HepG2 (cell line): ENCODE results near the gene BTBD6. TPM values are rescaled to one million over a fixed set of nuclear protein-coding genes. Genes with fewer than 3 reads are reported as not detected.

Experiments used
- IKZF4 ChIP-seq: sonication (generic); formaldehyde crosslinking; IDR thresholded peaks from 2 replicates; pipeline ENCODE4 v1.5.1; 2020; ENCODE audit warnings: borderline replicate concordance, mild to moderate bottlenecking, low read depth, missing genetic modification reagents; ENCODE audit errors: not compliant biosample characterization
- MAFF ChIP-seq: IDR thresholded peaks from 2 replicates; pipeline ENCODE4 v1.6.1; 2011; ENCODE audit warnings: low read depth, low read length, improper control_type of control experiment
- NR3C1 ChIP-seq: sonication (generic); formaldehyde crosslinking; IDR thresholded peaks from 2 replicates; pipeline ENCODE4 v1.4.0; 2020; ENCODE audit warnings: missing genetic modification reagents
- RARA ChIP-seq: IDR thresholded peaks from 2 replicates; pipeline ENCODE4 v1.6.1; 2016; ENCODE audit warnings: missing genetic modification reagents, missing compliant biosample characterization
- REL ChIP-seq: sonication (generic); formaldehyde crosslinking; conservative IDR thresholded peaks from 2 replicates; pipeline ENCODE4 v1.8.0; 2022; ENCODE audit warnings: mild to moderate bottlenecking, missing genetic modification reagents, moderate library complexity
- RORA ChIP-seq: sonication (generic); formaldehyde crosslinking; IDR thresholded peaks from 2 replicates; pipeline ENCODE4 v1.5.0; 2020; ENCODE audit warnings: mild to moderate bottlenecking, missing genetic modification reagents, moderate library complexity
- TARDBP ChIP-seq: sonication (generic); formaldehyde crosslinking; IDR thresholded peaks from 2 replicates; pipeline ENCODE4 v1.8.0; 2022; ENCODE audit warnings: mild to moderate bottlenecking, missing genetic modification reagents
- ZBTB40 ChIP-seq, 2 experiments: fragments of 450-650 bp in 1 of 2; sonication (generic) in 1 of 2; formaldehyde crosslinking in 1 of 2; IDR thresholded peaks; 2 replicates each; pipeline versions ENCODE4 v1.6.1 to v1.8.0; 2016 to 2022; ENCODE audit warnings: antibody characterized with exemption in 1 of 2, mild to moderate bottlenecking in 1 of 2, missing genetic modification reagents in 1 of 2
- ZBTB7B ChIP-seq: sonication (generic); formaldehyde crosslinking; IDR thresholded peaks from 2 replicates; pipeline ENCODE4 v1.4.0; 2020; ENCODE audit warnings: missing genetic modification reagents
- ZNF136 ChIP-seq: sonication (generic); formaldehyde crosslinking; IDR thresholded peaks from 2 replicates; pipeline ENCODE4 v1.8.1; 2022; ENCODE audit warnings: low read depth, mild to moderate bottlenecking, moderate library complexity, missing genetic modification reagents
- ZNF292 ChIP-seq: sonication (generic); formaldehyde crosslinking; IDR thresholded peaks from 2 replicates; pipeline ENCODE4 v1.8.1; 2022; ENCODE audit warnings: mild to moderate bottlenecking, low read depth, missing genetic modification reagents, borderline replicate concordance
- ZNF317 ChIP-seq: sonication (generic); formaldehyde crosslinking; IDR thresholded peaks from 2 replicates; pipeline ENCODE4 v1.5.0; 2020; ENCODE audit warnings: mild to moderate bottlenecking, missing genetic modification reagents
- ZNF362 ChIP-seq: sonication (generic); formaldehyde crosslinking; IDR thresholded peaks from 2 replicates; pipeline ENCODE4 v1.4.0; 2020; ENCODE audit warnings: missing genetic modification reagents, mild to moderate bottlenecking, borderline replicate concordance
- ZNF432 ChIP-seq: sonication (generic); formaldehyde crosslinking; IDR thresholded peaks from 2 replicates; pipeline ENCODE4 v1.5.0; 2020; ENCODE audit warnings: missing genetic modification reagents, mild to moderate bottlenecking, borderline replicate concordance
- ZNF513 ChIP-seq: sonication (generic); formaldehyde crosslinking; conservative IDR thresholded peaks from 2 replicates; pipeline ENCODE4 v1.5.0; 2020; ENCODE audit warnings: missing genetic modification reagents
- ZNF737 ChIP-seq: sonication (generic); formaldehyde crosslinking; IDR thresholded peaks from 2 replicates; pipeline ENCODE4 v1.5.0; 2020; ENCODE audit warnings: missing genetic modification reagents, mild to moderate bottlenecking, borderline replicate concordance
- ZNF777 ChIP-seq: sonication (generic); formaldehyde crosslinking; IDR thresholded peaks from 2 replicates; pipeline ENCODE4 v1.4.0; 2020; ENCODE audit warnings: missing genetic modification reagents
- polyA plus RNA-seq, 8 experiments: library from polyadenylated mRNA; depleted of rRNA in 3 of 8; stranded (reverse) in 7 of 8; unstranded in 1 of 8; fragments of >200 nt; fragmentation: Illumina TruSeq in 4 of 8; extraction: Trizol in 4 of 8; gene quantifications; 2 replicates each; pipeline versions ENCODE4 v1.2.1 to v1.2.3, GENCODE V29; 2011 to 2016; ENCODE audit warnings: low read depth in 4 of 8, missing spikeins in 1 of 8, mixed read lengths in 1 of 8; ENCODE audit not compliant: insufficient read depth in 1 of 8
- total RNA-seq, 5 experiments: library from RNA; depleted of rRNA; stranded (reverse); fragments of >200 nt; fragmentation: Illumina TruSeq; extraction: Trizol; gene quantifications; 2 replicates each; pipeline ENCODE4 v1.2.3, GENCODE V29; 2016; ENCODE audit warnings: low read depth in 1 of 5

The BTBD6 gene
- total and polyA plus RNA-seq, 2 of the 13 experiments (the other 11 are each of a cell fraction or from before 2014, with no cell fraction given), result not detected

- TF ChIP-seq ZBTB40 (IDR thresholded peaks at IDR 0.05) (no peak), ZBTB40 (CRISPR knock-in tag; IDR thresholded peaks at IDR 0.05) (no peak), REL (CRISPR knock-in tag) (0 out of 2 replicates have a peak, but pooled peaks have one; percentile 40), ZNF737 (CRISPR knock-in tag) (no peak), ZNF513 (no peak), ZNF292 (CRISPR knock-in tag) (peak; percentile 60; the same call in 1 of the 2 replicates), ZNF136 (CRISPR knock-in tag) (no peak), MAFF (no peak), ZNF432 (CRISPR knock-in tag) (no peak), TARDBP (CRISPR knock-in tag) (no peak), RORA (no peak), ZBTB7B (no peak), ZNF317 (CRISPR knock-in tag) (no peak), IKZF4 (no peak), NR3C1 (CRISPR knock-in tag) (no peak), ZNF777 (CRISPR knock-in tag) (peak; percentile 99), RARA (CRISPR knock-in tag) (no peak), ZNF362 (CRISPR knock-in tag) (no peak)
Measured at GRCh38 chr14:105299654-105300541, 51.6 kb downstream of the BTBD6 start (continued).
